ENCODE measurements around the gene ITFG1.
A peak's percentile ranks its signal among the peaks of the same experiment; 100 is the strongest.

Gene ITFG1

GRCh38 chr16:47499080-47499699, 38.3 kb upstream of the ITFG1 start:
- TF ChIP-seq, protein P1, sequence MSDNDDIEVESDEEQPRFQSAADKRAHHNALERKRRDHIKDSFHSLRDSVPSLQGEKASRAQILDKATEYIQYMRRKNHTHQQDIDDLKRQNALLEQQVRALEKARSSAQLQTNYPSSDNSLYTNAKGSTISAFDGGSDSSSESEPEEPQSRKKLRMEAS (IDR thresholded peaks at IDR 0.05; ENCODE audit: low read depth, low read length) = no peak
- TF ChIP-seq MYC (IDR thresholded peaks at IDR 0.05; ENCODE audit: low read depth, low read length) (no peak), POLR2A (IDR thresholded peaks at IDR 0.05; ENCODE audit: extremely low read depth, insufficient read length) (no peak), CTCF (IDR thresholded peaks at IDR 0.05; ENCODE audit: low read depth, low read length) (no peak)
- no peak for DNase-seq (ENCODE audit: low read depth)

GRCh38 chr16:47493381-47494337, 32.8 kb upstream of the ITFG1 start:
- H3K4me3 ChIP-seq (ENCODE audit: low read depth, low read length) = peak overlapping the region; percentile 64
- peak; percentile 49 for DNase-seq (ENCODE audit: low read depth)
- TF ChIP-seq POLR2A (IDR thresholded peaks at IDR 0.05; ENCODE audit: extremely low read depth, insufficient read length) (no peak), CTCF (IDR thresholded peaks at IDR 0.05; ENCODE audit: low read depth, low read length) (no peak), MYC (IDR thresholded peaks at IDR 0.05; ENCODE audit: low read depth, low read length) (no peak)
- TF ChIP-seq, protein P1 (IDR thresholded peaks at IDR 0.05; ENCODE audit: low read depth, low read length) = no peak

More at GRCh38 chr16:47499080-47499699, 38.3 kb upstream of the ITFG1 start:
- no peak overlapping the region for H3K4me3 ChIP-seq (ENCODE audit: low read depth, low read length)

DNA sequence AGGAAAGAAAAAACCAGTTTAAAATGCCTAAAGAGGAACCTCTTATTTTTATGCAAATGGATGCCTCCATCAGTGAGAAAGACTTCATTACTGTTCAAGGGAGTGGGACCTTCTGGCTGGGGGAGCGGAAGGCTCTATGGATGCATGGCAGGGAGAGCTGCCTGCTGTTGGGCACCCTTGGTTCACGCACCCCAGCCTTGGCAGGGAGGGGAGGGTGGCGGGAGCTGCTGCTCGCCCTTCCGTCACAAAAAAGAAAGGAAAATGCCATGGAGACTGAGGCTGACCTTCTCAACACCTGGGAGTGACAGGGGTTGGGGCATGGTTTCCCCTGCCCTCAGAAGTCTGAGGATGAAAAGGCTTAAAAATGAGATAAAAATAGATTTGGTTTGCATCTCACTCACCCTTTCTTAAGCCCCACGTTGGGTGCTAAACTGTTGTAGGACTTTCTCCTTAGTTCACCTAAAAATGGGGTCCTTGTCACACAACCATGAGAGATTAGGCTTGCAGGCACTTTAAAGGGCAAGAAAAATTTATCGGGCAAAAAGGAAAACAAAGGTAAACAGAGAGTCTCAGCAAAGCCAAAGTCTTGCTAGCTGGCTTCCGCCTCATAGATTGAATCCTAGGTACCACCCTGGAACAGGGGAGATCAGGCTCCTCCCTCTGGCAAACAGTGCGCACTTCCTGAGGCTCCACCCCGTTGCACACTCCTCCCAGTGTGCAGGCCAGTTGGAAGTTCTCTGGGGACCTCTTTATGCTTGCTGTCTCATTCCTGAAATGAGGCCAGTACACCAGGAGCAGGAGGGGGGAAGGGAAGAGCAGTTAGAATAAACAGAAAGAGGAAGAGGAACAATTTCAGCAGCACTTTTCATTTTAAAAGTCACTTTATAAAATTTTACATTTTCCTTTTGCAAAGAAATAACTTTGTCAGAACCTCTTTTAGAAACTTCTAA, 31.8 kb upstream of the ITFG1 start:
- DNase-seq (ENCODE audit: low read depth) = peak; percentile 99
- peak overlapping the region; percentile 64 for H3K4me3 ChIP-seq (ENCODE audit: low read depth, low read length)
- TF ChIP-seq, protein P1 (IDR thresholded peaks at IDR 0.05; ENCODE audit: low read depth, low read length) = no peak
- TF ChIP-seq POLR2A (IDR thresholded peaks at IDR 0.05; ENCODE audit: extremely low read depth, insufficient read length) (peak; percentile 54), MYC (IDR thresholded peaks at IDR 0.05; ENCODE audit: low read depth, low read length) (no peak; the same call in none of the 2 replicates), CTCF (IDR thresholded peaks at IDR 0.05; ENCODE audit: low read depth, low read length) (no peak)

DNA sequence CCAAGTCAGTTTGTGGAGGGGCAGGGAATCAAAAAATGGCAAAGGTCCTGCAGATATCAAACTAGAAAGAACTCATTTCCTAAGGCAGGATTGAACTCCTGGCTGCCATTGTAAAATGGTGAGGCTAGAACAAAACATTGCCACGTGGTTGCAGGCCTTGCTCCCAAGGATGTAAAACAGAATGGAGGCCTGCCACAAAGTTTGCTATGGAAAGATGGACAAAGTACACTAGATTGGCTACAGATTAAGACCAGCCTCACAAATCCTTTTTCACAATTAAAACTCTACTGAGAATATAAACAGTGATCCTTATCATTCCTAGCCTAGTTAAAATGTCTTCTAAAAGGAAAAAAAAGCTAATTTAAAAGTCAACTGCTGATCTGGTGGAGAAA, 31.2 kb upstream of the ITFG1 start:
- TF ChIP-seq CTCF (IDR thresholded peaks at IDR 0.05; ENCODE audit: low read depth, low read length) = no peak
- no peak for TF ChIP-seq POLR2A (IDR thresholded peaks at IDR 0.05; ENCODE audit: extremely low read depth, insufficient read length)
- TF ChIP-seq, protein P1 (IDR thresholded peaks at IDR 0.05; ENCODE audit: low read depth, low read length) = no peak
- no peak for TF ChIP-seq MYC (IDR thresholded peaks at IDR 0.05; ENCODE audit: low read depth, low read length)
- H3K4me3 ChIP-seq (ENCODE audit: low read depth, low read length) = no peak overlapping the region
- DNase-seq (ENCODE audit: low read depth) = no peak

DNA sequence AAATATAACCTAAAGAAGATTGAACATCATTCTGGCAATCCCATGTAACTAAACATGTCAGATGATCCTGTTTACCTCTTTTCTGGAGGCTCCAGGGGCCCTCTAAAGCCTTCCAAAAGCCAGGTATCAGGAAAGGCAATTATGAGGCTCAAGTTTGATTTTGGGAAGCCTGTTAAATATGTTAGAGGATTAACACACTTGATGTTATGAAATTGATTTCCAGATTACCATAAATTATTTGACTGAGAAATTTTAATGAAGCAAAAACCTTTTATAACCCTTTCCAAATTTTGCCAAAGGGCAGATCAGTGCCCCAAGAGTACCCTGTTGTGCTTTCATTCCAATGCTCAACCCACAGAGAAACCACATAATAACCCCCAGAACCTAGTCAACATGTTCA, 29.6 kb upstream of the ITFG1 start:
- TF ChIP-seq CTCF (IDR thresholded peaks at IDR 0.05; ENCODE audit: low read depth, low read length) = no peak
- no peak for TF ChIP-seq MYC (IDR thresholded peaks at IDR 0.05; ENCODE audit: low read depth, low read length)
- TF ChIP-seq POLR2A (IDR thresholded peaks at IDR 0.05; ENCODE audit: extremely low read depth, insufficient read length) = no peak
- TF ChIP-seq, protein P1 (IDR thresholded peaks at IDR 0.05; ENCODE audit: low read depth, low read length) = no peak
- no peak overlapping the region for H3K4me3 ChIP-seq (ENCODE audit: low read depth, low read length)
- no peak for DNase-seq (ENCODE audit: low read depth)
